NCI-H2227 (cell line): ENCODE results near the gene C1QB.
"Not testable (repeated sequence)": the region's sequence is repeated elsewhere in the genome, so short reads cannot be mapped to it uniquely, and the experiment has no call there.

Experiments used
- DNase-seq: peaks from one replicate; lab custom pipeline; 2025; ENCODE audit not compliant: unreplicated experiment; lab: John Stamatoyannopoulos, UW

C1QB gene

GRCh38 chr1:22691031-22691753 is 38.2 kb downstream of the C1QB start:
- DNase-seq = no peak

- no peak for DNase-seq
Measured at GRCh38 chr1:22694172-22694571, 41.1 kb downstream of the C1QB start.

- DNase-seq = no peak
Measured at GRCh38 chr1:22696610-22697009, 43.6 kb downstream of the C1QB start.

- DNase-seq = no peak
Measured at GRCh38 chr1:22697980-22698379, 44.9 kb downstream of the C1QB start.

- no peak for DNase-seq
Measured at GRCh38 chr1:22699681-22700520, 46.9 kb downstream of the C1QB start.

- DNase-seq = no peak
Measured at GRCh38 chr1:22702296-22703085, 49.5 kb downstream of the C1QB start.

- peak; percentile 86 for DNase-seq
Measured at GRCh38 chr1:22704440-22705067, 51.5 kb downstream of the C1QB start.

GRCh38 chr1:22705586-22705985 is 52.5 kb downstream of the C1QB start:
- DNase-seq = no peak

GRCh38 chr1:22706100-22706499 is 53.1 kb downstream of the C1QB start:
- not testable (repeated sequence) for DNase-seq

- no peak for DNase-seq
Measured at GRCh38 chr1:22708777-22709176, 55.7 kb downstream of the C1QB start.

GRCh38 chr1:22709227-22709626 is 56.2 kb downstream of the C1QB start:
- no peak for DNase-seq

- DNase-seq = peak; percentile 84
Measured at GRCh38 chr1:22709891-22710700, 57.1 kb downstream of the C1QB start.

- DNase-seq = peak; percentile 83
Measured at GRCh38 chr1:22710701-22711049, 57.6 kb downstream of the C1QB start, which contains the start of gene EPHB2. Gene EPHB2 (plus strand): TSS chr1:22710839. CDS start chr1:22710983, 144 bp downstream.

- peak; percentile 60 for DNase-seq
Measured at GRCh38 chr1:22711071-22711470, 58.0 kb downstream of the C1QB start.
